ENCODE results near the gene HEXD. TPM values are rescaled to one million over a fixed set of nuclear protein-coding genes. Genes with fewer than 3 reads are reported as not detected.

Gene HEXD
- total and polyA plus RNA-seq, 2 of the 8 experiments (the other 6 are each of a cell fraction or from before 2014, with no cell fraction given): 20.6 to 21.8 TPM

DNA sequence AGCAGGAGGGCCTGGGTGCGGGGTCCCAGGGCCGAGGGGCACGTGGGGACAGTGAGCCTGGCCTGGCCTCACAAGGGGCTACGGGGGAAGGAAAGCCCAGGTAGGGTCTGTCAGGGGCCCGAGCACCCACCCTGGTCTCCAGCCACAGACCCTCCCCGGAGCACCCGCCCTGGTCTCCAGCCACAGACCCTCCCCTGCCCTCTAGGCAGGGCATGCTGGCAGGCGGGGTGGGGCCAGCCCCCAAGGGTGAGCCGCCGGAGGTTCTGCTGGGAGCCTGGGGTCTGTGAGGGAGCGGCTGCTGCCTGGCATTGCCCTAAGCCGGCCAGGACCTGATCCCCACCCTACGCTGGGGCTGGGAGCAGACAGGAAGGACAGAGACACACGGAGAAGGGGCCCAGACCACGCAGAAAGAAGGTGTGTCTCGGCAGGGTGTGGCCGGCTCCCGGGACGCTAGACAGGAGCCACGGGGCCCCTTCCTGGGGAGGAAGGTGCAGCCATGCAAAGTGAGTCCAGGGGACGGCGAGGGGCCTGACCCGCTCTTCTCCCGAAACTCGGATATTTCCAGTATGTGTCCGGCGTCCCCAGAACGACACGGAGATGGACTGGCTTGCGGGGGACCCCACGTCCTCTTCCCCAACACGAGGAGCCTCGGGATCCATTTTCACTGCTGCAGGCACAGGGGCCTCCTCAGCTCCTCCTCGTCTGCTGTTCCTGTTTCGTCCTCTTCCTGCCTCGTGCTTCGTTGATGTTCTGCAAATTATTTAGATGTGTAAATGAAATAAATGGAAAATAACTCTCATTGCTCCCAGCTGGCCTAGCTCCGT, 31.1 kb upstream of the HEXD start:
- CTCF ChIA-PET (ENCODE audit: partially characterized antibody): interaction anchor here (0.8 kb wide), 1 partner anchor 171 kb away, joined by 3 read pairs; no protein-coding TSS in a partner anchor
- no peak overlapping the region for H3K18ac ChIP-seq (ENCODE audit: extremely low read depth, low read length)
- no peak overlapping the region for H4K8ac ChIP-seq (ENCODE audit: extremely low read depth, insufficient read depth, low read length)
- H2AFZ ChIP-seq (ENCODE audit: low read length): no peak overlapping the region
- H4K20me1 ChIP-seq (replicated peaks in 1 of 2; ENCODE audit: control insufficient read depth in 1 of 2, insufficient read depth in 2 of 2, low read length in 2 of 2): peaks cover 0 to 1% of the 10 kb centered on the region in 2 experiments
- H4K5ac ChIP-seq (ENCODE audit: insufficient read length, low read depth, low read length): no peak overlapping the region
- H3K4me2 ChIP-seq (ENCODE audit: insufficient read depth in 1 of 2, low read depth in 2 of 2, low read length in 2 of 2): no peak overlapping the region
- no peak overlapping the region for H4K91ac ChIP-seq (replicated peaks; ENCODE audit: insufficient read length, low read length)
- no peaks in the 10 kb centered on the region for H3K27me3 ChIP-seq (replicated peaks in 1 of 4; ENCODE audit: control insufficient read depth in 3 of 4, extremely low read depth in 1 of 4, insufficient read depth in 3 of 4, low read length in 3 of 4)
- H3K23me2 ChIP-seq (ENCODE audit: low read depth, low read length): no peaks in the 10 kb centered on the region
- no peak overlapping the region for H3K4me3 ChIP-seq (ENCODE audit: extremely low read depth in 1 of 4, insufficient read depth in 2 of 4, low read depth in 3 of 4, low read length in 4 of 4)
- H2BK5ac ChIP-seq (ENCODE audit: low read depth, low read length): no peak overlapping the region
- no peak for FAIRE-seq
- no peak overlapping the region for H3K4ac ChIP-seq (replicated peaks; ENCODE audit: insufficient read length, low read depth, low read length)
- no peaks in the 10 kb centered on the region for H3K9me3 ChIP-seq (ENCODE audit: insufficient read depth in 2 of 2, low read depth in 1 of 2, low read length in 1 of 2)
- H3K36me3 ChIP-seq (ENCODE audit: control insufficient read depth in 2 of 4, insufficient read depth in 4 of 4, low read length in 3 of 4): 0 out of 8 replicates have a peak, but pooled peaks cover 0 to under 1% (median 0%) of the 10 kb centered on the region in 4 experiments
- no peak overlapping the region for H2BK12ac ChIP-seq (ENCODE audit: low read depth, low read length)
- peaks cover 0 to 9% (median 5%) of the 10 kb centered on the region in 4 experiments; a peak in 5 of 7 replicates for H3K4me1 ChIP-seq (replicated peaks in 1 of 4; ENCODE audit: control insufficient read depth in 3 of 4, insufficient read depth in 4 of 4, low read length in 3 of 4)
- H3K23ac ChIP-seq (ENCODE audit: insufficient read length): no peak overlapping the region
- no peak for TF ChIP-seq KDM4A (IDR thresholded peaks at IDR 0.05; ENCODE audit: low read depth, low read length, severe bottlenecking)
- no peak for TF ChIP-seq EGR1 (IDR thresholded peaks at IDR 0.05; ENCODE audit: borderline replicate concordance, low read depth, low read length)
- TF ChIP-seq SIN3A (conservative IDR thresholded peaks at IDR 0.05 in 1 of 2, IDR thresholded peaks at IDR 0.05 in 1 of 2; ENCODE audit: low read depth in 1 of 2, low read length in 2 of 2): no peak
- no peak for TF ChIP-seq SAP30 (IDR thresholded peaks at IDR 0.05; ENCODE audit: insufficient read depth, insufficient replicate concordance, low read length)
- no peak for TF ChIP-seq KDM1A (IDR thresholded peaks at IDR 0.05; ENCODE audit: borderline replicate concordance, low read length)
- TF ChIP-seq ATF3 (IDR thresholded peaks at IDR 0.05; ENCODE audit: insufficient read depth, low read depth, low read length): no peak
- no peak for TF ChIP-seq ZNF274 (IDR thresholded peaks at IDR 0.05; ENCODE audit: borderline replicate concordance, extremely low read depth, low read length)
- no peak for TF ChIP-seq BRCA1 (IDR thresholded peaks at IDR 0.05; ENCODE audit: low read depth, low read length)
- no peak for TF ChIP-seq CBX5 (IDR thresholded peaks at IDR 0.05; ENCODE audit: low read depth, low read length)
- TF ChIP-seq TAF1 (IDR thresholded peaks at IDR 0.05; ENCODE audit: low read depth, low read length): no peak
- H2AK5ac ChIP-seq (ENCODE audit: low read depth, low read length): no peak overlapping the region
- no peak overlapping the region for H2BK120ac ChIP-seq (replicated peaks; ENCODE audit: low read depth, low read length)
- no peak overlapping the region for H2BK20ac ChIP-seq (ENCODE audit: low read length)
- no peak overlapping the region for H3K9ac ChIP-seq (replicated peaks in 1 of 4; ENCODE audit: extremely low read depth in 1 of 4, low read depth in 3 of 4, low read length in 3 of 4)
- H3K56ac ChIP-seq (replicated peaks; ENCODE audit: insufficient read length, low read depth, low read length): no peak overlapping the region
- DNase-seq (ENCODE audit: low read depth in 1 of 2, low spot score in 2 of 2): no peak
- 89% methylated on average over 35 of the region's 38 CpGs; no CpG with 5 or more reads in 1 of the 2 experiments for WGBS, 2 experiments (ENCODE audit: extremely low coverage in 1 of 2, insufficient coverage in 1 of 2, insufficient read length in 1 of 2, insufficient replicate concordance in 2 of 2, low coverage in 1 of 2, low lambda C conversion rate in 2 of 2, missing lambda C conversion rate in 1 of 2)
- POLR2A ChIA-PET (ENCODE audit: partially characterized antibody): no interaction called here
- H3K27ac ChIP-seq (ENCODE audit: low read depth, low read length): no peak overlapping the region
- H2BK15ac ChIP-seq (ENCODE audit: low read length): no peak overlapping the region
- no peak overlapping the region for H3K14ac ChIP-seq (ENCODE audit: insufficient read length)
- H3K79me1 ChIP-seq (ENCODE audit: low read depth, low read length): no peaks in the 10 kb centered on the region
- no peaks in the 10 kb centered on the region for H3K79me2 ChIP-seq (ENCODE audit: control insufficient read depth in 1 of 2, insufficient read depth in 2 of 2, low read length in 2 of 2)
